ENCODE data around the gene NECAB2.

Gene NECAB2

DNA sequence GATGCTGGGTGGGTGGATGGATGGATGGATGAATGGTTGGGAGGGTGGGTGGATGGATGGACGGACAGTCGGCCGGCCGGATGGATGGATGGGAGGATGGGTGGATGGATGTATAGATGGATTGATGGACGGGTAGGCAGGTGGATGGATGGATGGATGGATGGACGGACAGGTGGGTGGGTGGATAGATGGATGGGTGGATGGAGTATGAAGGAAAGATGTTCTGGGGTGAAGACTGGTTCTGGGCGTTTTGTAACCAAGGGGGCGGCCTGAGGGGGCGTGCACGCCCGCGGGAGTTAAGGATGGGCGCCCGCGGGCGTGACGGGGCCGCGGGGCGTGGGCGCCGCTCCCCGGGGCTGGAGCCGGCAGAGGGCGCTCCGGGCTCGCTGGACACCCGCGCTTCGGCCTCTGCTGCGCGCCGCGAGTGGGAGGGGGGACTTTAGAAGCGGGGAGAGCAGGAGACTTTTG is at the start of gene NECAB2:
Gene NECAB2, plus strand, starts transcription at position 407 of the 468 bp plus-strand sequence. CDS start 405 bp downstream, outside the sequence.
- no peak for DNase-seq

DNA sequence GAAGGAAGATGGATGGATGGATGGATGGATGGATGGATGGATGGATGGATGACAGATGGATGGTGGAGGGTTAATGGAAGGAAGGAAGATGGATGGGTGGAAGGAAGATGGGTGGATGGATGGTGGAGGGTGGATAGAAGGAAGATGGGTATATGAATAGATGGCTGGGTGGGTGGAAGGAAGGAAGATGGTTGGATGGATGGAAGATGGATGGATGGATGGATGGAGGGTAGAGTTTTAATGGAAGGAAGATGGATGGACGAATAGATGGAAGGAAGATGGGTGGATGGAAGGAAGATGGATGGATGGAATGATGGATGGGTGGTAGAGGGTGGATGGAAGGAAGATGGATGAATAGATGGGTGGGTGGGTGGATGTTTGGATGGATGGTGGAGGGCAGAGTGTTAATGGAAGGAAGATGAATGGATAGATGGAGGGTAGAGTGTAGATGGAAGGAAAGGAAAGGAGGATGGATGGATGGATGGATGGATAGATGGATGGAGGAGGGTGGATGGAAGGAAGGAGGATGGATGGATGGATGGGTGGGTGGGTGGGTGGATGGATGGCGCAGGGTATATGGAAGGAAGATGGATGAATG is 47.1 kb upstream of the NECAB2 start:
- no peak for DNase-seq

DNA sequence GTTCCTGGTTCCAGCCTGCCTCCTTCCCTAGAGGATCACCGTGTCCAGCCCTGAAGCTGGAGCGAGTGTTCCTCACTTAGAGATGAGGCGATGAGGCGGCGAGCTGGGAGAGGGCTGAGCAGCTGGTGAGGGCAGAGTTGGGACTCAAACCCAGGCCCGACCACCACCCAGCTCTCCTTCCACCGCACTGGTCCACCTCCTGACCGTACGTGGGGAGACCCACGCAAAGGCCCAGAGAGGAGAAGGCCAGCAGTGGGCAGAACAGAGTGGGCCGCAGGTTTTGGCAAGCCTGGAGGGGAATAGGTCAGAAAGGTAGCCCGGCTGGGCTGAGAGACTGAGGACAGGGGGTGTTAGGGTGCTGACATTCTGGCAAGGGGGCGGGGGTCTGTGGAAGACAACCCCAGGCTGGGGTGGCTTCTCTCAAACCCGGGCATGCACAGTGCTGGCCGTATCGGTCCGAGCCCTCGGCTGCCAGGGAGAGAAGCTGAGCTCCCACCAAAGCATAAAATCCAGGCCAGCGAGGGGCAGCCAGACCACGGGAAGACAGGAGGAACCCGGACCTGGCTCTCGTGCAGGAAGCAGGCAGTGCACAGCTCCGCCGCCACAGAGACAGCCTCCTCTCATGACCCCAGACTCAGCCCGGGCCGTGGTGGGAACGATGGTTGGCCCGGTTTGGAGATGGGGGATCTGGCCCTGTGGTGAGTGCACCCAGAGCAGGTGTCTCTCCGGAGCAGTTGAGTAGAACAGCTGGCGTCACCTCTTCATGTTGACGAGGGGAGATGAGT is 44.3 kb upstream of the NECAB2 start:
- no peak for DNase-seq

DNA sequence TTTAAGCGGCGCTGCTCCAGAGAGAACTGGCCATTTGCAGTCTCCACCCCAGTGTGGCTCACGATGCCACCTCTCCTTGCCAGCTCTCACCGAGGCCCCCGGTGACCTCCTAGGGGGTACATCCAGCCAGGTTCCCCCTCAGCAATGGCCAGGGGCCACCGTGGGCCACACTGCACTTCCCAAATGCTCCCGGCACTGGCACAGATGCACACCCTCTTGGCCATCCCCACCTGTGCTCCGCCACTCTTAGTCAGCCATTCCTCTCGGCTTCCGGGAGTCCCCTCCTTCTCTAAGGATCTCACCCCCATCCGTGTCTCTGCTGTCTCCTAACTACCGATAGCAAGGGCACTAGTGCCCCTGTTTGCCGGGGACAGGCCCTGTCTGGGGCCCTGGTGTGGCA is 43.4 kb upstream of the NECAB2 start:
- DNase-seq, result no peak

DNA sequence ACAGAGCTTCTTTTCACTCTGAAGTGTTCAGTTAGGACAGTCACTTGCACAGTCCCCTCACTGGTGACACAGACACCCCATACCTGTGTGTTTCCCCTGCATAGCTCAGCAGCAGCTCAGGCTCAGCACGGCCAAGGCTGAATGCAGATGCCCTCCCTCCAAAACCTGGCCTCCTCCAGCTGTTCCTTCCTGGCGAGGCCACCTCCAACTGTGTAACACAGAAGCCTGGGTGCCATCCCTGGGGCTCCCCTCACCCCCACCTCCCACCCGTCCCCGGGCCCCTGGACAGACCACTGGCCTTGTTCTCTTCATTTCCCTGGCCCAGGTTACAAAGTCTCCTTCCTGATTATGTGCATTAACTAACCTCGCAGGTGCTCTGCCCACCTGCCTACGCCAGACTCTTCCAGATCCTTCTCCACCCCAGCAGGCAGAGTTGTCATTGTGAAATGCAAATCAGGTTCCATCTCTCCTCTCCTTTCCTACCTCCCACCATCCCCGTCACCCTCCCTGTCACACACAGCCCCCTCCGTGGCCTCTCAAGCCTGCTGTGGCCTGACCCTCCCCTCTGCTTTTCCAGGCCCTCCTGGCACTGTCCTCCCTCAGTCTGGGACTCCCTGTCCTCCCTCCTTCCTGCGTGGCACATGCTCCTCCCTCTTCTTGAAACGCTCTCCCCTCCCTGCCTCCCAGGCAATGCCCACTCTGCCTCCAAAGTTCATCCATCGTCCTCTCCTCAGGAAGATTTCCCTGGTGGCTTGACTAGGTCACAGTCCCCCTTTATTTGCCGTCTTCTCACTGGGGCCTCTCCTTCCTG is 42.7 kb upstream of the NECAB2 start:
- no peak for DNase-seq

DNA sequence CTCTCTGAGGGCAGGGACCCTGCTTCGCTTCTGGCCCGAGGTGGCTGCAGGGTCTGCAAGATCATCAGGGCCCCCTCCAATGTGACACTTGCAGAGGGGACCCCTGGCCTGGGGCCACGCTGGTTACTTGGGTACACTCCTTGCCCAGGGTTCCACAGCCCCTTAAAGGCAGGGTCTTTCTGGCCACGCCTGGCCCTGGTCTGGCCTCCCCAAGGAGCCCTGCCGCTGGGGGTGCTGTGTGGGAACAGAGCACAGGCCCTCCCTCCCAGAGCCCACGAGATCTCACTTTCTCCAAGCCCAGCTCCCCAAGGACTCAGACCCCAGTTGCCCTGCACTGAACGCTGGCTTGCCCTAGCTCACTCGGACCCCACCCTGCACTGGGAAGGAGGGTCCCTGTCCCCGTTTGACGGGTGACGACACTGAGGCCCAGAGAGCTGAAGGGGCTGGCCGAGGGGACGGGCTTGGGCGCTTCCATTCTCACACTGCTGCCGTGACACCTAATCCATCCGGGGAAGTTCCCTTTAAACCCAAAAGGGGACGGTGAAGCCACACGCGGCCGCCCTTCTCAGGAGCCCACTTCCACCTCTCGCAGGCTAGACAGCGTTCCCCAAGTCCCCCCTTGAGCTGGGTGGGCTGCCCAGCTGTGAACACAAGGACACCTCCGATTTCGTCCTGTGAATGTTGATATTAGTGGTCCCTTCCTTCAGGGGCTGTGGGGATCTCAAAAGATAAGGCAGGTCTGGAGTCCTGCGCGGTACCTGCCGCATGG is 41.9 kb upstream of the NECAB2 start:
- DNase-seq, result no peak

DNA sequence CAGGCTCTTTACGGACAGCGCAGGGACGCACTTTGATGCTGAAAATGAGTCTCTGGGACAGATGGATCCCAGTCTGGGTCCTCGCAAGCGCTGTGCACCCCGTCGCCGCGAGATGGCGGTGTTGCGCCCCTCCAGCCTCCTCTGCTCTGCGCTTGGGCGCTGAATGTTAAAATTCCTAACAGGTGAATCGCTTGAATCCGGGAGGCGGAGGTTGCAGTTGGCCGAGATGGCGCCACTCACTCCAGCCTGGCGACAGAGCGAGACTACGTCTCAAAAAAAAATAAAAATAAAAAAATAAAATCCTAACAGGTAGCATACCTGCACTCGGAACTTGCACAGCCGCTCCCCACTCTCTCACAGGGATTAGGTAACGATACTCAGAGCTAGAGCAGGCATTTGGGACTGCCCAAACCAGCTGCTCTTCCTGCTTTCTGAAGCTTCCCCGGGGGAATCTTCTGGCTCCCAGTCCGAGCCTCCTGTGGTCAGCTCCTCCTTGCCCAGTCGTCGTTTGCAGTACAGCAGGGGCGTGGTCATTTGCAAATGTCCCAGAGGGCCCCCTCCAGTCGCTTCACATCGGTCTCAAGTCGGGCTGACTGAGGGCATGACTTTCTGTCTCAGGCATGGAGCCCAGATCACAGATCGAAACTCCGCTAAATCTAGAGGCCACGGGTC is 41.2 kb upstream of the NECAB2 start:
- no peak for DNase-seq

DNA sequence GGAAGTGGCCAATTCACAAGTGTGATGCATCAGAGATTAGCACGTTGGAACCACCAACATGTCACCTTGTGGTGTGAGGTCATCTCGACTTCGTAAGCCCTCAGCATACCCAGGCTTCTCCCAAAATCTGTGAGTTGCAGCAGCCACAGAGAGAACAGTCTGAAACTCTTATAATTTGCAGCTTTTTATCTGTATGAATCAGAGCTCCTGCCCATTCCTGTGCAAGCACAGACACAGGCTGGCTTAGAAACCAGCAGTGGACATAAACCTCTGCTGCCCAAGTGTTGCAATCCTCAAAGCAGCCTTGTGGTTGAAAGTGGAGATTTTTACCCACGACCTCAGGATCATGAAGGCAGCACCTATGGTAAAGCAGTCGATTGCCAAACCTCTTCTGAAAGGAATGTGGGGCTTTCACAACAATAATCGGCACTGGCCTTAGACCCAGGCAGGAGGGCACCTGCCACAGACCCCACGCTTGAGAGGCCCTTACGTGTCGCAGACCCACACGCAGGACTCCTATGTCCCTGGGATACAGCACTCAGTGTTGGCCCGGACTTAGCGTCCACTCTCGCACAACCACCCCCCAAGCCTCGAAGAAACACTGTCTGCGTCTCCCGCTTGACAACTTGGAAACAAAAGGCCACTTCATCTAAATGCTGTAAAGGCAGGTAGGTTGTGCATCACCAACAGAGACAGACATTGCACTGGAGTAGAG is 39.5 kb upstream of the NECAB2 start:
- no peak for DNase-seq

DNA sequence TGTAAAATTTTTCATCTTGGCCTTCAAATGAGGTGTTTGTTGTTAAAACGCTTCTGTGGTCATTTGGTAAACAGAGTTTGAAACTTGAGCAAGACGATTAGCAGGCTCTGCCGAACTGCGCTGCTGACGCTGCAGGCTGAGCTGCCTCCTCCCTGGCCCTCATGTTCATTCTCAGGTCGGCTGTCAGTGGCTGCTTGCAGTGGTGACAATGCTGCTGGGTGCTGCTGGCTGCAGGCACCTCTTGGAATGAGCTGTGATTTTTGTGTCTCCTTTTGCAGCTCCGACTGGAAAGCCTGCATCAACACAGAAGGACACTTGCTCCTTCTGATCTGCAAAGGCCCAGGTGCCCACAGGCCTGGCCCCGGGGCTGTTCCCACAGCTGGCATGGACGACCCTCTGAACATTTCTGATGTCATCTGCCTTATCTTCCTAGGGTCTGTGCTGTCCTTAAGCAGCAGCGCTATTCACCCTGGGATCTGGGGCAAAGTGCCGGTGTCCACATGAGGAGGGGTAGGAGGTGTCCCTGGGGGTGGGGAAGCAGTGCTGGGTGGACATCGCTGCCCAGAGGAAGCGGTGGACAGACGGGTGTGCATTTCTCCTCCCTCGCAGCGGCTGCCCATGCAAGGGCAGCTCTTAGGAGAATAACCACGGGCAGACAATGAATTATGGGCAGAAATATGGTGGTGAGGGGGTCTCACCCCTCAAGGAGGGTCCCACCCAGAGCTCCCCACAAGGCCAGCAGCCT is 38.1 kb upstream of the NECAB2 start:
- DNase-seq, result no peak

DNA sequence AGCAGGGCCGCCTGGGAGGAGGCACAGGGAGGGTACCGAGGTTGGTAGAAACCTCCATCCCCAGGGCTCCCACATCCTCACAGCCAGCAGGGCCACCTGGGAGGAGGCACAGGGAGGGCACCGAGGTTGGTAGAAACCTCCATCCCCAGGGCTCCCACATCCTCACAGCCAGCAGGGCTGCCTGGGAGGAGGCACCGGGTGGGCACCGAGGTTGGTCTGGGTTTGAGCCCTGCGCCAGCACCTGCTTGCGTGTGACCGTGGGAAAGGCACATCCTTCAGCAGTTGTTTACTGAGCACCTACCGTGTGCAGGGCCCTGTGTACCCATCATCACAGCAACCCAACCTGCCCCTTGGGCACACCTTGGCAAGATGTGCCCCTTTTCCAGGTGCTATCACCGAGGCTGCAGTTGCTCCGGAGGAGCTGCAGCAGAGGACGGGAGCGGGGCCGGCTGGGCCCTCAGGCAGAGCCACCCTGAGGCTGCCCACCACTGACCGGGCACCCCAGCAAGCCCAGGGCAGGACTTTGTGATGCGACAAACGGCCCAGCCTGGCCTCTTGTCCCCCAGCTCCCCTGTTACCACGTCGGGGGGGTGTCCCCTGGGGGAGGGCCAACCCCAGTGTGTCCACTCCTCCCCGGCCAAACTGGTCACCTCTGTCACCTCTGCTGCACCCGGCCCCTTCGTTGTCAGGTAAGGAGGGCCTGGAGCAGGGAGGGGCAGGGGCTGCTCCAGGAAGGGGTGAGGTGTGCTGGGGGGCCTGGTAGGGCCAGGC is 37.1 kb upstream of the NECAB2 start:
- no peak for DNase-seq

DNA sequence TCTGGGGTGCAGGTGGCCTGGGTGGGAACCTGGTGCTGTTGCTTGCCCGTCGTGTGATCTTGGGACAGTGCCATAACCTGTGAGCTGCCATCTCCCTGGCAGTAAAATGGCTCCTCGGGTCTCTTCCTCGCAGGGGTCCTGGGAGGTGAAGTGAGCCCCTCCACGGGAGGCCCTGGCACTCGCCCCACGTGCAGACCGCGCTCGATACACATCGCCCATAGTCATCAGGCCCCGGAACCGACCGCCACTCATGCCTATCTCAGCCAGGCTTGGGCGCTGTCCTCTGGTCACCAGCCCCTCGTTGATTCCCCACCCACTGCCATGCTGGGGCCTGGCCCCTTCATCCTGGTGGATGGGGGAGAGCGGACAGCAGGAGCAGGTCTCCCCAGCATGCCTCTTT is 36.5 kb upstream of the NECAB2 start:
- no peak for DNase-seq

DNA sequence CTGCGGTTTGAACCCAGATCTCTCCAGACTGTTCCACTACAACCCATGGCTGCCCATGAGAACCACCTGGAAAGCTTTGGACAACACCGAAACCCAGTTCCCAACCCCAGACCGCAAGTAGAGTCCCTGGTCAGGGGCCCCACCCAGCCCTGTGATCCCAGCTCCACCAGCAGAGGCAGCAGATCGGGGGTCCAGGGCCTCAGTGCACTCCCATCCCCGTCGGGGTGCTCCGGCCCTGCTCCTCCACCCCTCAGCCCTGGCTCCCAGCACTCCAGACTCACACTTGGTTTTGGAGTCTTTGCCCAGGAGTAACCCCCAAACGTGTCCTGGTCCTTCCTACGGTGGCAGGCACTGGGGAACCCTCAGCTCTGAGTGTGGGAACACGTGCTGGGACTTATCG is 35.7 kb upstream of the NECAB2 start:
- DNase-seq, result no peak

DNA sequence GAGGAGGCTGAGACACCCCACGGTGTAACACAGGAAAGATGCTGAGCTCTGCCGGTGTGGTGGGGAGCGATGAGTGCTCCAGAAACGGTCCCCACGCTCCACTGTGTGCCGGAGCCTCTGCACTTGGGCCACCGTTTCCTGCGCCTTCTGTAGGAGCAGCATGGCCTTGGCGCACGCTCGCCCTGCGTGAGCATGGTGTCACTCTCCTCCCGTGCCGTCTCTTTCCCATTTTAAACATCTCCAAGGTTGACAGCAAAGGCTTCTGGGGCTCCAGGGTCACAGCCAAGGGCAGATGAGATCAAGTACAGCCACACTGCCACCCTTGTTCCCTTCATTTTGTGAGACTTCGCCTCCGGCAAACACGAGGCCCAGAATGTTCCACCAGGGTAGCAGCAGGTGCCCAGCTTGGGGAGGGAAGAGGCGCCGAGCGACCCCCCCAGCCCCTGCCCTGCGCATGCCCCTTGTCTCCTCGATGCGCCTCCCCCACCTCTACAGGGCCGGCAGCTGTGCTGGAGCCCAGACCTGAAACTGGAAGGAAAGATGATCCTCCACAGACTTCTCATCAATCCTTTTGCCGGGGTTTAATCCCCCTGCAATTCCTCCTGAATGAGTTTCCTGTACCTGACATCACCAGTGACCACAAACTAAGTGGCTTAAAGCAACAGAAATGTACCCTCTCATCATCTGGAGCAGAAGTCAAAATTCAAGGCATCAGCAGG is 34.9 kb upstream of the NECAB2 start:
- DNase-seq, result no peak

DNA sequence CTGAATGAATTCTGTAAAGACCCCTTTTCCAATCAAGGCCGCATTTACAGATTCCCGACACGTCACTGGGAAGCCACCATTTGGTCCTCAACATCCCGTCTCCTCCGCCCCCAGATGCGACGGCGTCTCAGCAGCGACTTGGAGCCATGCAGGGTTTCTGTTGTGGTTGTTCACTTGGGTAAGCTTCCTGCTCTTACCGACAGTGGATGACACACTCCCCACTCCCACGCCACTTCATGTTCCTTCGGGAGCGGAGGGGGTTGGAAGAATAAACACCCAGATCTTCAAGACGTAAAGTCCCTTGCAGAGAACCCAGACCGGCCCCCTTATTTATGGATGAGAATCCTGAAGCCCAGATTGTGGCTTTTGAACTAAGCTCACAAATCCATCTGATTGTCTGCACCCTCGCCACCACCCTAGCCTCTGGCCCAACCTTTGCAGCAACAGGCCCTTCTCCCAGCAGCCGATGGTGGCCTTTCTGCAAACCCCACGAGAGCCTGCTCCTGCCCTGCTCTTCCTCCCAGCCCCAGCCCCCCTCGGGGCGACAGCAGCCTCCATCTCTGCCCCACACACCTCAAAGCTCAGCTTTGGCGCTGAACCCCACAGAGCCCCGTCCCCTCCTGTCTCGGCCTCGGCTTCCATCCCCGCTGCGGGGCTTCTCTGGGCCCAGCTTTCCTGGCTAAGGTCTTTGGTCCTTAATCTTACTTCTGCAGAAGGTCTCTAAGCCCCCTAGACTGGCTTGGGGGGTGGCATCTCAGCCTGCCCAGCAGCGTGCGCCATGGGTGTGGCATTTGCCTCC is 34.0 kb upstream of the NECAB2 start:
- DNase-seq, result no peak

DNA sequence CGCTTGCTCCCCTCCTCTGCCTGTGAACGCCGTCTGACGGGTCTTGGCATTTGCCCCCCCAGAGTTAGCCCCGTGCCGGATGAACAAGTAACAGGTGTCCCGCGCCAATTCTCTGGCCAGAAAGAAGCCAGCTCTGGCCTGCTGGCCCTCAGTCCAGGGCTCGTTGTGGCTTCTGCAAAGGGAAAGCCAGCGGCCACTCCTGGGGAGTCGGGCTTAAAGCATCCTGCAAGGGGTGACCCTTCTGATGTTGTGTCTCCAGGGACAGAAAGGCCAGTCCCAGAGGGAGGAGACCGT is 33.4 kb upstream of the NECAB2 start:
- no peak for DNase-seq

DNA sequence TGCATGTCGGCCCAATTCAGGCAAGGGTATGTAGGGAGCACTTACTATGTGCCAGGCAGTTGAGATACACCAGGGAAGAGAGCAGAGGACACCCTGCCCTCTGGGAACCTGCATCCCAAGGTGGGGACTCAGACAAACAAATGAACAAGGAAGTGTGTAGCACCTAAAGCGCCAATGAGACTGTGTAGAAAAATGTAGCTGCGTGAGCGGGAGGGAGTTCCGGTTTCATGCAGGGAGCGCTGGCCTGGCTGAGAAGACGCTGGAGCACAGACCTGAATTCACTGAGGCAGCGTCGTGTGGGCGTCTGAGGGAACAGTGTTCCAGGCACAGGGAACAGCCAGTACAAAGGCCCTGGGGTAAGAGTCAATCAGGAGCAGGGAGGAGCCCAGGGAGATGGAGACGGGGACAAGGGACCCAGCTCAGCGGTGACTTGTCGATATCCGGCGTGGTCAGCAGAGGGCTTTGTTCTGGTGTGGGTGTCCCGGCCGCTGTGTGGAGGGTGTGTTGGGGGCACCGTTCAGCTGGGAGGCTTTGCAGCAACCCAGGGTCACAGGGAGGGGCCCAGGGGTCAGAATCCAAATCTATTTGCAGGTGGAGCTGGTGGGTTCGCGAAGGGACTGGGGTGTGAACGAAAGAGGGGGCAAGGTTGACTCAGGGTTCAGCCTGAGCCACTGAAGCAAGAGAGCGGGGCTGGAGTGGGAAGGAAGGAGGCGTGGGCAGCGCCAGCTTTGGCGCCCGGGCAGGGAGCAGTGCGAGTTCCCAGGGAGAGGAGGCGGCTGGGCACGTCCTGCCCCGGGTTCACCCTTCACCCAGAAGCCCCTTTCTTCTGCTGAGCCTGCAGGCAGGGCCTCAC is 32.8 kb upstream of the NECAB2 start:
- DNase-seq, result no peak

DNA sequence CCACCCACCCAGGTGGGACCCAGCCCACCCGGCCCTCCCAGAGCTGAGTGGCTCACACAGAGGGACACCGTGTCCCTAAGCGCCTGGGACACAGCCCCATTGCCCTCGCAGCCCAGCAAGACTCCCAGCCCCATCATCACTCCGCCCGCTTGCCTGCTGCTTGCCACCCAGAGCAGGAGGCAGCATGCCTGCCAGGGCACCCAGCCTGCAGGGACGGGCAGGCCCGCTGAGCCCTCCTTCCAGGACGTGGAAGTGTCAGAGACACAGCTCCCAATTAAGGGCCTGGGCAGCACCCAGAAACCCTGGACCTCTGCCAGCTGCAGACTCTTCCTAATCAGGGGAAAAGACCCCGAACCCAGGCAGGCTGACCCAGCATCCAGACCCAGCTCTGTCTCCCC is 32.2 kb upstream of the NECAB2 start:
- DNase-seq, result no peak
